ENCODE measurements around the gene SEC31B. TPM values are rescaled to one million over a fixed set of nuclear protein-coding genes. Genes with fewer than 3 reads are reported as not detected.

The SEC31B gene
- total and polyA plus RNA-seq, 2 of the 8 experiments (the other 6 are each of a cell fraction or from before 2014, with no cell fraction given) = 4.1 to 5.3 TPM

- no peak for TF ChIP-seq CHD7 (IDR thresholded peaks at IDR 0.05; ENCODE audit: insufficient replicate concordance, low read length)
- TF ChIP-seq RNF2 (IDR thresholded peaks at IDR 0.05; ENCODE audit: borderline replicate concordance, low read depth, low read length, missing control alignments, poor library complexity, severe bottlenecking) = no peak
- no peak for TF ChIP-seq SP1 (IDR thresholded peaks at IDR 0.05; ENCODE audit: low read depth, low read length)
- TF ChIP-seq NRF1 (IDR thresholded peaks at IDR 0.05; ENCODE audit: low read depth, low read length) = no peak
- TF ChIP-seq ASH2L (IDR thresholded peaks at IDR 0.05; ENCODE audit: low read length) = no peak
- no peak for TF ChIP-seq BCL11A (IDR thresholded peaks at IDR 0.05; ENCODE audit: low read depth in 2 of 2, low read length in 2 of 2)
- no peak for TF ChIP-seq KDM5A (IDR thresholded peaks at IDR 0.05; ENCODE audit: low read length)
- no peak for TF ChIP-seq EP300 (IDR thresholded peaks at IDR 0.05; ENCODE audit: borderline replicate concordance in 1 of 2, low read depth in 2 of 2, low read length in 2 of 2)
- TF ChIP-seq GTF2F1 (IDR thresholded peaks at IDR 0.05; ENCODE audit: borderline replicate concordance, low read depth, low read length) = no peak
Measured at GRCh38 chr10:100470367-100470766, 49.3 kb downstream of the SEC31B start (continued).

All from H1 (cell line).